ENCODE data around the gene CDH4.
A peak's percentile ranks its signal among the peaks of the same experiment; 100 is the strongest.

CDH4 gene

DNA sequence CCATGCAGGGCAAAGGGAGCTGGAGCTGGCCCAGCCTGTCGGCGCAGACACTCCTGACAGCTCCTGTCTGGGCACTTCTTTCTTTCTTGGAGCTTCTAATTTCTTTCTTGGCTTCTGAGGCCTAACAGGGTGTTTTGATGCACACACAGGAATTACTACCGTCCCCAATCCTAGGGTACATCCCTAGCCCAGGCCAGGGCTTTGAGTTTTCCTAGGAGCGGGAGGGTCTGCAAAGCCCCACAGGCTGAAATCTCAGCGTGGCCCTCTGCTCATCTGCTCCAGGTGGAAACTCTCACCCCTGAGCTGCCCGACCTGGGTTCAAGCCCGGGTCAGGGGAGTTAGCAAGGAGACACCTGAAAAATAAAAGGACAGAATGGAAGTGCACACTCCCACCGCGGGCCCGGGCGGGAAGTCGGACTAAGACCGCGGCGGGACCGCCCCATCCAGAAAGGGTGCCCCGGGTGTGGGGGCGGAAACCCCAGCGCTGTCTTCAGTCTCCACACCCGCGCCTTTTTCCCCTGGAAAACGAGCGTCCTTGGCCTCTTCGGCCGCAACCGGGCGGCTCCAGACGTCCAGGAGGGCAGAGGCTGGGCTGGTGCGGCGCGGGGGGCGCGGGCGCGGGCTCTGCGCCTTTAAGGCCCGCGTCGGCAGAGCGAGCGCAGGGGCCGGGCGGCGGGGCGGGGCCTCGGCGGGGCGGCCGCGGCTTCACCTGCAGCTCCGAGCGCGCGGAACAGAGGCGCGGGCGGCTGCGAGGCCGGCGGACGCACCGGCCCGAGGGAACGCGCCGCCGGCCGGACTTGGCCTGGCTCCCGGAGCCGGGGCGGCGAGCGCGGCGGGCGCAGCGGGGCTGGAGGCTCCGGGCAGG, at the start of gene CDH4:
TSS of gene CDH4 (plus strand) at position 733 of the 865 bp plus-strand sequence.
- DNase-seq = peak; percentile 31

DNA sequence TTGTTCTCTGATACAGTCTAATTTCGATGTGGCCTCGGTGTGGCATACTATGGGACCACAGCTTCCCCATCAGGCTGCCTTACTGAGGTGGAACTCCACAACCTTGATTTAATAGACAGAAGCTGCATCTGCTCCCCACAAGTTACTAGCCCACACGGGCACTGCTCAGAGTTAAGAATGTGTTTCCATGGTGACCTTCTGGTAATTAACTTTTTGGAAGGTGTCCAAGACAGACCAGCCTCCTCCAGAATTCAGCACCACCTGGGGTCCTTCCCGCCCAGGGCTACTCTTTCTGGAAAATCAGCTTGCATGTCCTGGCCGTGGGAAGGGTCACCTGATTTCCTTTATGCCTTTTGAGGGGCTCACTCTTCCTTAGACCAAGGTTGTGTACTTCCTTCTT, 48.7 kb upstream of the CDH4 start:
- DNase-seq = no peak

DNA sequence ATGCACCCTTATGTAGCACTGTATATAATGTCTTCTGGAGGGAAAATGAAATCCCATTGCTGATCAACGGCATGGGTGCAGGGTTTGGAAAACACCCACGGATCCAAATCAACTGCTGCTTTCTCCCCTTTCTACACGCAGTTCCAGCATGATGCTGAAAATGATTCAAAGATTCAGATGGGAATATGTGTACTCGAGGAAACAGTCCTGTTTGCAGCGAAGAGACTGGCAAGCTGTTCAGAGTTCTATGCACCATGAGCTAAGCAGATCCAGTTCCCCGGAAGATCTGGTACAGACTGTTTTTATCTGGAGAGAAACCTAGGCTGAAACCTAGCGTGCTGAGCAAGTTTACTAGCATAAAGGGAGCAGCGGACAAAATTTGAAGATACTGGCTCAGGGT, 47.9 kb upstream of the CDH4 start:
- no peak for DNase-seq

DNA sequence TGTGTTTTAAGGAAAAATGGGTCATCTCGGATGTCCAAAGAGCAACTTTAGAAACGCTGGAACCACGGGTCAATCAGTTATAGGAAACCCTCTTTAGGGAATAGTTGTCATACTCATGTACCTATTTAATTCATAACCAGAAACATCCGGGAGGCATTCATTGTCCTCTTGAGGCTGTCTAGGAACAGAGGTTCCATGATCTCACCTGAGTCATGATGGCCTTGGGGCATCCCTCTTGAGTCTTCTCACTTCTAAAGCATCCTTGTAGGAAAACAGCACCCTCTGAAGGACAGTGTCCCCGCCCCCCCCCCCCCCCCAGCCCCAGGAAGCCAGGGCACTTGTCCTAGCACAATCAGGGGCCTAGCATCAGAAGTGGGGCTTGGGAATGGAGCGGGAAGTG, 46.3 kb upstream of the CDH4 start:
- DNase-seq = no peak

DNA sequence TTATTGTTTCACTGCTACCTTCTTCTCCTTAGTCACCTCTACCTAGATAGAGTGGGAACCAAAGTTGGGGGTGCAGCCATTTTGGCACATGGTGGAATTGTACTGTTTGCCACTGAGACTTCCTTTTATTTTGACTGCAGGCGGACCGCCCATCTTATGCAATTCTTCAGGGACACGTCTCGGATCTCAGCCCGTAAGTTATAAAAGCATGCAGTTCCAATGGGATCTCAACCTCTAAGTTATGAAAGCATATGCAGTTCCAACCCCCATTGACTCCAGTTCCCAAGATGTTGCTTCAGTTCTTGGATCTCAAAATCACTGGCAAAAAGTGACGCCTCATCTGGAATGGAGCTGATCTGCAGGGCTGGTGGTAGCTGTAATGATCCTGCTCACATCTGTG, 41.2 kb upstream of the CDH4 start:
- DNase-seq = no peak

DNA sequence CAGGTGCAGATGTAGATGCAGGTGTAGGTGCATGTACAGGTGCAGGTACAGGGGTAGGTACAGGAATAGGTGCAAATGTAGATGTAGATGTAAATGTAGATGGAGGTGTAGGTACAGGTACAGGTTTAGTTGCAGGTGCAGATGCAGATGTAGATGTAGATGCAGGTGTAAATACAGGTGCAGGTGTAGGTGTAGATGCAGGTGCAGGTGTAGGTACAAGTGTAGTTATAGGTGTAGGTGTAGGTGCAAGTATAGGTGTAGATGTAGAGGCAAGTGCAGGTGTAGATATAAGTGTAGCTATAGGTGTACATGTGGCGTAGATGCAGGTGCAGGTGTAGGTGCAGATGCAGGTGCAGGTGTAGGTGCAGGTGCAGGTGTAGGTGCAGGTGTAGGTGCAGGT, 34.2 kb upstream of the CDH4 start:
- DNase-seq = no peak

DNA sequence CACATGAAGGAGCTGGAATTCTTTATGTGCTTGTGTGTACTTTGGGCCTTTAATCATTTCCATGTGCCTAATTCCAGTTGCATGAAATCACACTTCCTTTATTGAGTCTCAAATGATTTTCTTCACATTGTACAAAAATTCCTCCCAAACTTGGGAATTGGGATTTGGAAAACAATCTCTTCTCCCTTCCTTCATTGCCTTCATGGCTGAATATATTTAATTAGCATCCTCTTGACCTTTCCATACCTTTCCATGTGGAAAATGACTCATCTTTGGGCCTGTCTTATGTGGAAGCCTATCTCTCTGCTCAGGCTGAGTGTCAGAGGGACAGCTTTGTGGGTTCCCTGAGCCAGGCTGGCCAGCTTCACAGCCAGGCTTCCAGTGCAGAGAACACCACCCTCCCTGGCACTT, 33.0 kb upstream of the CDH4 start:
- DNase-seq = peak; percentile 56

DNA sequence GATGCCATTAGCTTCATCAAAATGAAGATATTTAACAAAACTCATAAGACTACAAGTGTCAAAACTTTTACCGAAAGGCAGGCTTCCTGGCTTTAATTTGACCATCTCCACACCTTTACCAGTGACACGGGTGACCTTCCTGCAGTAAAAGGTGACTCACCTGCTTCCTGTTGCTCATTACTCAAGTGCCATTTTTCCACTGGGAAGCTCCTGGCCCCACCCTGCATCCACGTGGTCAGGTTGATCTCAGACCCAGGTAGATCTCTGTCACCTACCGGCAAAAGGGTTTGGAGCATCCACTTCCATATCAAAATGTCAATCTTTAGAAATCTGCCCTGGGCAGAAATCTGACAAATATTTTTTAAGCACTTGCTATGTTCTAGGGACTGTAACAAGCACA, 31.9 kb upstream of the CDH4 start:
- DNase-seq = no peak

DNA sequence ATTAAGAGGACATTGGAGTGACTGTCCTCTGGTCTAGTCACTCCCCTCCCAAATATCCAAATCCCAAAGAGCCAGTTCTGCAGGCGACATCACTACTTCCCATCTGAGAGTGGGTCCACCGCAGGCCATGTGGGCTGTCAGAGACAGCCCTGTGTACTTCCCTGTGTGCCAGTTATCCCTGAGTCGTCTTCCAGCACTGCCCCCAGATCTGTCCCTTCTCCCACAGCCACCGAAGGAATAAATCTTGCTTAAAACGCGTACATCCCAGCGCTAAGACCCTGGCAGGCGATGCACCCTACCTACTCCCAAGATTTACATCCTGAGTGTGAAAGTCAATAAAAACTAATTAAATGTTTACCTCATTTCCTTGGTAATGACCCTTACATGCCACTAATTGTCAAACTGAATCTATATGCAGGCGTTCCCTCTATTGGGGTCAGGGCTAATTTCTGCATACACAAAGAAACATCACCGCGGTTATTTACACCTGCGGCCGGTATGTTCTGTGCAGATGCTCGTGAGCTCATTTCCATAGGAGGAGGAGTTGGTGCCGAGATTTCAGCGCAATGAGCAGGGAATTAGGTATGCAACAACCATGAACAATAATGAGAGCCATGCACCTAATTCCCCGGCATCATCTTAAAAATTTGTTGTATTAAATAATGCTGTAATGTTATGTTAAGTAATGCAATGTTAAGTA, 31.3 kb upstream of the CDH4 start:
- DNase-seq = no peak

DNA sequence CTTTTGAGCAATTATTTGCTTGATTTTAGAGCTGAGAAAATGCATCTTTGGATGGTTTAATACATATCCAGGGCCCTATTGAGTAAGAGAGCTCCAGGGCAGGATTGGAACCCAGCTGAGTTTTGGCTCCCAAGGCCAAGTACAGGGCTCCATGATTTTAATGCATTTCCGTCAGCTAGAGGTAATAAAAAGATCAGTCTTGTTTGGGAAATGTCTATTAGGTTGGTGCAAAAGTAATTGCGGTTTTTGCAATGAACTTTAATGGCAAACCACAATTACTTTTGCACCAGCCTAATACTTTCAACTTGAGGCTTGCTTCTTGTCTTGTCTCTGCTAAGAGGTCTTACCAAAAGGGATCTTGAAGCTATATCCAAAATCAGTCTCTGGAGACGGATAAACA, 29.4 kb upstream of the CDH4 start:
- DNase-seq = no peak

DNA sequence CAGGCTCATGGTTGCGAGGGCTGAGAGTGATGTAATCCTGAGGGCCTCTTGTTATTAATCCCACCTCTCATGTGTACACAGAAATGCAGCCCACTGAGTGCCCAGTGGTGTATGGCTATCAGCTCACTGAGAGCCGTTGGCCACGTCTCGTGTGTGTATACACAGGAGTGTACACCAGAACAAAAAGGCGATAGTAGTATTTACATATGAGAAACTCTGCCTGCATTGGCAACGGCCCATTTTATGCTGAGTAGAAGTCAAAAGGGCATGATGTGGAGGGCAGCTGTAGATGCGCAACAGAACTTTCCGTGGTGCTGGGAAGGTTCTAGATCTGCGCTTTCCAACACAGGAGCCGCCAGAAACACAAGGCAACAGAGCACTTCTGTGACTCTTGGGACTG, 28.9 kb upstream of the CDH4 start:
- no peak for DNase-seq

DNA sequence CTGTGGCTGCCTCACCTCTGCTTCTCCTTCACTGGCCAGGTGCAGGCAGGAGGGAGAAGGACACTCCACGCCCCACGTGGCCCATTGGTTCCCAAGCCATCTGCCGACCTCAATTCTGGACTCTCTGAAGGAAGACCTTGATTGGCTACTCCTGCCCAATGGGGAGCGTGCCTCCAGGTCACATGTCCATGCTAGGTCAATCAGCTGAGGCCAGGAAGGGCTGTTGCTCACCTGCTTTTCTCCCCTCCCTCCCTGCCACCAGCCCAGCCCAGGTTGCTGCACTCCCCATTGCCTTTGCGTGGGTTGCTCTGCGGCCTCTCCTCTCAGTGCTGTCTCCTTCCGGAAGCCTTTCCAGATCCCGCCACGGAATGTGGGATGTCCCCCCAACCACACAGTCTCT, 21.9 kb upstream of the CDH4 start:
- no peak for DNase-seq

DNA sequence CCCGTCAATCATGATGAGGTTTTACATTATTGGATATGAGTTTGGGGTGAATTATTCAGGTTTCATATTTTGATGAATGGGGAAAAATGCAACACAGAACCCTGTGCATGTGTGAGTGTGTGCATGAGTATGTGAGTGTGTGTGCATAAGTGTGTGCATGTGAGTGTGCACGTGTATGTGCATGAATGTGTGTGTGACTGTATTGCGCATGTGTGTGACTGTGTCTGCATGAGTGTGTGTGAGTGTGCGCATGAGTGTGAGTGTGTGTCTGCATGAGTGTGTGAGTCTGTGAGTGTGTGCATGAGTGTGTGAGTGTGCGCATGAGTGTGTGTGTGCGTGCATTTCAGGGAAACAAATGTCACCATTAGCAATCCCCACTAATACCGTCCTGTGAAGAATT, 18.5 kb upstream of the CDH4 start:
- no peak for DNase-seq

DNA sequence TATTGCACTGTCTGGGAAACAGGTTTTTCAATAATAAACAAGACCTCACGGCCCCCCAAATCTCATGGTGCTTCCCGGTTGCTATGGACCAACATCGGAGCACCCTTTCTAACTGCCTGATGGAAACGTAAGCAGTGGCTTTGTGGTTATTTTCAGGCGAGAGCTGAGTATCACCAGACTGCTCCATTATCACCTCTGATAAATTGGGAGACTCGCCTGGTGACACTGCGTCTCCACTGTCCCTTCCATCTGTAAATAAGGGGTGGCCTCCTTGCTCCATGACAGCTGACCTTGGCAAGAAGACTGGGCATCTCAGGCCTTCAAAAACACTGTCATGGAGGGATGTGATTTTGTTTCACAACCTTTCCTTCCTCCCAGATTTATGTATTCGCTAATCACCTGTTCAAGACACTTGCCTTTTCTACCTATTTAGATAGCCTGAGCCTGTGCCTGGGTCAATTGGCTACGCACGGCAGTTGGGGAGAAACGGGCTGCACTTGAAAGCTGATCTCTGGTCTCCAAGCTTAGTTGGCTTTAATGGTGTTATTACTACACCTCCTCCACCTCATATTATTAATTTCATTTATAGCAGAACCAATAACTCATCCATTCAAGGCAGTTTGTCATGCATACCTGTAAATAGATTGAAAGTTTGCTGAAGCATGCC, 17.7 kb upstream of the CDH4 start:
- no peak for DNase-seq

DNA sequence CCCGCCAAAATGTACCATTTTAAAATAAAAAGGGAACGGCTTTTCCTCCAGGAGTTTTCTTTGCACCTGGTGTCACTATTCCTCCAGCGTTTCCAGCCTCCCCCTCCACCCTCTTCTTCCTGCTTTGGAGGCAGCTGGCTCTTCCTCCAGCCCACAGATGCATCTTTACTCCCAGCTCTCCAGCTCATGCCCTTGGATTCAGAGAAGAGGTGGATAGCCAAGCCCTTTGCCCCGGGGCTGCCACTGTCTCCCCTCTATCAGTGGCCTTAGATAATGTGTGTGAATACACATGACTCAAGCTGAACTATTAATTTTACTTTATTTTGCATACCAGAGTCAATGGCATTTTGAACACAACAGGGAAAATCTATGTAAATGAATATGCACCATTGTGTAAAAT, 15.3 kb upstream of the CDH4 start:
- no peak for DNase-seq

DNA sequence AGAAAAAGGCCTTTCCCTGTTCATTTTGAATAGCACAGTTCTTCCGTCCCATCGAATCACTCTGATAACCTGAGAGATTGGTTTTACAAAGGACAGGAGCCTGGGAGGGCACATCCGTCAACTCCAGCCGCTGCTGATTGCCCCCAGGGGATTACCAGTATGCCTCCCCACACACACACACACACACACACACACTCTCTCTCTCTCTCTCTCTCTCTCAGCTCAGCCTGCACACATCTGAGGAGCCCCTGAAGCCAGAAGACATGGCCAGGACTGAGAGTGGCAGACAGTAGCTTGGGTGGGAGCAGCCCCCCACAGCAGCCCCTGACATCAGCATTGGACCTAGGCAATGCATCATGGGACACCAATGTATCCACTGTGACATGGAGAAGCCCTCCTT, 13.2 kb upstream of the CDH4 start:
- DNase-seq = no peak

DNA sequence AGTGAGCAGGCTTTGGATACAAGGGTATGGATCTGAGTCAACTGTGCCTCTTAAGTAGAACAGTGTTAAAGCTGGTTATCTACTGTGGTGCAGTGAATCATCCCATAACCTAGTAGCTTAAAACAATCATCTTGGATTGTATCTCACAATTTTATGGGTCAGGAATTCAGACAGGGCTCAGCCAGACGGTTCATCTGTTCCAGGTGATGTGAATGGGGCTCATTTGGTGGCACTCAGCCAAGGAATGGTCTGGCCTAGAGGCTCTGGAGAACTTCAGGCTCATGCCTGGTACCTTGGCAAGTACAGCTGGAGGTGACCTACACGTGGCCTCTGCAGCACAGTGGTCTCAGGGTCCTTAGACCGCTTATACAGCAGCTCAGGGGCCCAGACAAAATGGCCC, 11.2 kb upstream of the CDH4 start:
- no peak for DNase-seq

DNA sequence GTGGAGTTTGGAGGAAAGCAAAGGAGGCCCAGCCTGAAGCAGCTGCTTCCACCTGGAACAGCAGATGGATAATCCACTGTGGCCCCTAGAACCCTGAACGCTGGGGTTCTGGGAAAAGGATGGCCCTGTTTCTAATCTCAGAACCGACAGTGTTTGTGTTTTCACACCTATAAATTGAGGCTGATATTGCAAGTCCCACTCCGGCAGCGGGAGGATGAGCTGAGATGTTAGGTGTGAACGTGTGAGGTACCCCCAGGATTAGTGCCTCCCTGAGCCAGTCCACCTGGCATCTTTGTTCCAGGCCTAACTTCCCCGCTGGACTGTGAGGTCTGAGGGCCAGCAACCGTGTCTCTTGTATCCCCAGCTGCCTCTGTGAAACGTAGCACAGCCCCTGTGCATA, 7.8 kb upstream of the CDH4 start:
- DNase-seq = no peak

DNA sequence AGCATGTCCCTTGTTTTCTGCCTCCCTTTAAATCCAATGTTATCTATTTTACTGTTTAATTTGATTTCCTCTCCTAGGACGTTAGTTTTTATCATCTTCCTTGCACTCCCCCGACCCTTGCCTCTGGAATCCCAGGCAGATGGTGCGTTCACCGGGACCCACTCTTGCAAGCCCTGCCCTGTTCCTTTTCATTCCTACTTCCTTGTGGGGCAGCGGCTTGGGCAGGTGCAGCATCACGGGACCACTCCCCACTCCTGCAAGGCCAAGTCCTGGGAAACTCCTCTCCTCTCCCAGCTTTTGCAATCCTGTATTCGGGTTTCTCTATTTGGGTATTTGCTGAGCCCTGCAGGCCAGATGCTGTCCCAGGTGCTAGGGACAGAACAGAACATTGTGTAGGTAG, 5.8 kb upstream of the CDH4 start:
- no peak for DNase-seq

DNA sequence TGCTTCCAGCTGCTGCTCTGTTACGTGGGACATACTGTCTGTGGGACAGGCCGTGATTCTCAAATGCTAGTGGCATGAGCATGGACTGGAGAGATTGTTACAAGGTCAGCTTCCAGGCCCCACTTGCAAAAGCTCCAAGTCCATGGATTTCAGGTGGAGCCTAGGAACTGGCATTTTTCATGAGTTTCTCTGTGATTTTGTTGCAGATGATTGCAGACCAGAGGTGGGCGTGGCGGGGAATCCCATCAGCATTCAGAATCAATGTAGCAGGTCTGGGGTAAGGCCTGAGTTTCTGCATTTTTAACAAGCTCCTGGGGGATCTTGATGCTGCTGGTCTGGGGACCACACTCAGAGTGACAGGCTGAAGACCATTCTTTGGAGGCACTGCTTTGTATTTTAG, 2.4 kb upstream of the CDH4 start:
- no peak for DNase-seq

DNA sequence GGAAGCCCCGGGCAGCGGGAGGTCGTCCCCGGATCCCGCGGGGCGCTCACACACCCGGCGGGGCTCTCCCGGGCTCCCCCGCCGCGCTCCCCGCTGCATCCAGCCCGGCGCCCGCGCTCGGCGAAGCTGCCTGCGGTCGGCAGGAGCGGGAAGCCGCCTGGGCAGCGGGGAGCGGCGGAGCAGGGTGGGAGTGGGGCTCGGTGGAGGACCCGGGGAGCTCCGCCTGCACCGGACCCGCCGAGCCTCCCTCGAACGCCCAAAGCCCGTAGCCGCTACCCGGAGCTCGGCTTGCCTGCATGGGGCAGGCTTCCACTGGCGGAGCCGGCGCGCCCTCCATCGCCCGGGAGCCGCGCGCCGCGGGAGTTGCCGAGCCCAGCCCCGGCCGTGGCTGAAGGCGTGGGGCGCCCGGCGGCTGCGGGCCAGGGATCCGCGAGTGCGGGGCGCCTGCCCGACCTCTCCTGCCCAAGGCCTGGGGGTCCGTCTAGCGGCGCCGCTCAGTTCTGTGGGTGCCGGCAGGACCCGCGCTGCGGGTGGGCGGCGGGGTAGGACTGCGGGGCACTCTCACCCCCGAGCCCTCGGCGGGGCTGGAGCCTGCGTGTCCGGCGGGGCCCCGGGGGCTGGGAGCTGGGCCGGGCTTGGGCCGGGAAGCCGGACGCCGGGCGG, 671 bp downstream of the CDH4 start:
- peak; percentile 32 for DNase-seq

DNA sequence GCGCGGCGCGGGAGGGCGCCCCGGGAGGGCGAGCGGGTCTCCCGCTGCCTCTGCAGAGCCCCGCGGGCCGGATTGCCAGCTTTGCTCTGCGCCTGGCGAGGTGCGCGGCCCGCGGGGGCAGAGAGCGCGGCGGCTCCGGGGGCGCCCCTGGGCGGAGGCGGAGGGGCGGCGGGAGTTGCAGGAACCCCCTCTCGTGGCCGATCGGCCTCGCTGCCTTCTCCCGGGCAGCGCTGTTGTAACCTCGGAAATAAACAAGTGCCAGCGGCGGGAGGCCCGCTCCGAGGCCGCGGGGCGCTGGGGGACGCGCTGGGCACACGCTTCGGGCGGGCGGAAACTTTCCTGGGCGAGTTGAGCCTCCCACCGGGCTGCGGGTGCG, 1.2 kb downstream of the CDH4 start:
- peak; percentile 58 for DNase-seq
